HepG2 (cell line): ENCODE results near the gene LONP1. TPM values are rescaled to one million over a fixed set of nuclear protein-coding genes. Genes with fewer than 3 reads are reported as not detected.

ENCODE experiments used
- ETV5 ChIP-seq: IDR thresholded peaks from 2 replicates; pipeline ENCODE4 v1.6.1; 2018; ENCODE audit warnings: missing biosample characterization, missing genetic modification reagents, inconsistent platforms, borderline replicate concordance
- KLF15 ChIP-seq: sonication (generic); formaldehyde crosslinking; IDR thresholded peaks from 2 replicates; pipeline ENCODE4 v1.8.1; 2023; ENCODE audit warnings: borderline replicate concordance, mild to moderate bottlenecking, inconsistent platforms, missing genetic modification reagents, mixed read lengths
- MAX ChIP-seq: IDR thresholded peaks from 2 replicates; pipeline ENCODE4 v1.6.1; 2012; ENCODE audit warnings: inconsistent platforms
- PRDM4 ChIP-seq: sonication (generic); formaldehyde crosslinking; IDR thresholded peaks from 2 replicates; pipeline ENCODE4 v1.9.0; 2021; ENCODE audit warnings: missing genetic modification reagents, borderline replicate concordance
- STAT6 ChIP-seq: sonication (generic); formaldehyde crosslinking; IDR thresholded peaks from 2 replicates; pipeline ENCODE4 v1.4.0; 2020; ENCODE audit warnings: missing genetic modification reagents, mild to moderate bottlenecking, borderline replicate concordance
- TERF1 ChIP-seq: sonication (generic); formaldehyde crosslinking; IDR thresholded peaks from 2 replicates; pipeline ENCODE4 v1.8.0; 2022; ENCODE audit warnings: mild to moderate bottlenecking, missing genetic modification reagents, moderate library complexity
- TIGD3 ChIP-seq: sonication (generic); formaldehyde crosslinking; IDR thresholded peaks from 2 replicates; pipeline ENCODE4 v1.5.1; 2020; ENCODE audit warnings: mild to moderate bottlenecking, missing genetic modification reagents, borderline replicate concordance
- TP53 ChIP-seq: sonication (generic); formaldehyde crosslinking; conservative IDR thresholded peaks from 2 replicates; pipeline ENCODE4 v1.4.0; 2020; ENCODE audit warnings: missing genetic modification reagents
- ZNF280D ChIP-seq: sonication (generic); formaldehyde crosslinking; IDR thresholded peaks from 2 replicates; pipeline ENCODE4 v1.5.1; 2020; ENCODE audit warnings: mild to moderate bottlenecking, missing genetic modification reagents
- ZNF3 ChIP-seq: IDR thresholded peaks from 2 replicates; pipeline ENCODE4 v1.7.0; 2017; ENCODE audit warnings: inconsistent platforms
- polyA plus RNA-seq, 8 experiments: library from polyadenylated mRNA; depleted of rRNA in 3 of 8; stranded (reverse) in 7 of 8; unstranded in 1 of 8; fragments of >200 nt; fragmentation: Illumina TruSeq in 4 of 8; extraction: Trizol in 4 of 8; gene quantifications; 2 replicates each; pipeline versions ENCODE4 v1.2.1 to v1.2.3, GENCODE V29; 2011 to 2016; ENCODE audit warnings: low read depth in 4 of 8, missing spikeins in 1 of 8, mixed read lengths in 1 of 8; ENCODE audit not compliant: insufficient read depth in 1 of 8
- total RNA-seq, 5 experiments: library from RNA; depleted of rRNA; stranded (reverse); fragments of >200 nt; fragmentation: Illumina TruSeq; extraction: Trizol; gene quantifications; 2 replicates each; pipeline ENCODE4 v1.2.3, GENCODE V29; 2016; ENCODE audit warnings: low read depth in 1 of 5

Gene LONP1
- total and polyA plus RNA-seq, 2 of the 13 experiments (the other 11 are each of a cell fraction or from before 2014, with no cell fraction given), result 59.5 to 76.8 TPM

- TF ChIP-seq ZNF280D, result no peak
- TF ChIP-seq TIGD3 (CRISPR knock-in tag), result no peak
- TF ChIP-seq ZNF3 (CRISPR knock-in tag), result no peak
- peak; percentile 79 for TF ChIP-seq ETV5 (CRISPR knock-in tag)
- TF ChIP-seq TERF1 (CRISPR knock-in tag), result no peak
- no peak for TF ChIP-seq TP53
- no peak for TF ChIP-seq KLF15 (CRISPR knock-in tag)
- TF ChIP-seq MAX, result peak; percentile 56; the same call in 1 of the 2 replicates
- TF ChIP-seq PRDM4, result no peak
- TF ChIP-seq STAT6, result no peak
These were observed 39.2 kb downstream of the LONP1 start, which contains the start of the genes HSD11B1L and MICOS13 (continued) for GRCh38 chr19:5680437-5681368.
